Raji (cell line): ENCODE data around the gene FAM8A1.

Source experiments
- POLR2A ChIP-seq: IDR thresholded peaks from 2 replicates; pipeline ENCODE4 v1.6.1; 2011; ENCODE audit warnings: low read depth, low read length, control low read depth; ENCODE audit not compliant: insufficient read depth

The FAM8A1 gene

DNA sequence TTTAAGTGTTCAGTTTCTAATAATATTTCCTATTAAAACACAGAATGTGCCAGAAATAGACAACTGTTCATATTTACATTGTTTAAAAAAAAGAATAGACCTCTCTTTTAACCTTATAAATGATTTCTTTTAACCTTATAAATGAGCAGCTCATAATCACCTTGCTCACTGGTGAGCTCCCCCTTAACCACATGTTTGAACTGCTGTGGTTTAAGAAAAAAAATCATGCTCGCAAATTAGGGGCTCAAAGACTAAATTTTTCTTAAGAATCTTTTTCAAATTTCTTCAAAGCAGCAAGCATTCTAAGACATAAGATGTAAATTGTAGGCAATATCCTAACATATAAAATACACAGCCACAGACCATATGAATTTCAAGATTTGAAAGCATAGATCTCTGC is 32.8 kb downstream of the FAM8A1 start:
- no peak for TF ChIP-seq POLR2A

GRCh38 chr6:17633465-17634188 is 33.5 kb downstream of the FAM8A1 start:
- TF ChIP-seq POLR2A = no peak

DNA sequence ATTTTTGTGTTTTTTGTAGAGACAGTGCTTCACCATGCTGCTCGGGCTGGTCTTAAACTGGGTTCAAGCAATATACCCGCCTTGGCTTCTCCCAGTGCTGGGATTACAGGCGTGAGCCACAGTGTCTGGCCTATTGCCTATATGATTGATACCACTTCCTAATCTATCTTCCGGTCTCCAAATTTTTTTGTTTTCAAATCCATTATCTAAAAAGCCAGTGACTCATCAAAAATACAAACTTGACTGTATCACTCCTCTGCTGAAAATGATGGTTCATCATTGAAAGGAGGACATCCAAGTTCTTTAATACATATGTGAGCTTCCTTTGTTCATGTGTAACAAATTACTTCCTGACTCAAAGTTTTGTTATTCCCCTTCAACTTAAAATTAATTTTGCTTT is 35.5 kb downstream of the FAM8A1 start:
- no peak for TF ChIP-seq POLR2A

DNA sequence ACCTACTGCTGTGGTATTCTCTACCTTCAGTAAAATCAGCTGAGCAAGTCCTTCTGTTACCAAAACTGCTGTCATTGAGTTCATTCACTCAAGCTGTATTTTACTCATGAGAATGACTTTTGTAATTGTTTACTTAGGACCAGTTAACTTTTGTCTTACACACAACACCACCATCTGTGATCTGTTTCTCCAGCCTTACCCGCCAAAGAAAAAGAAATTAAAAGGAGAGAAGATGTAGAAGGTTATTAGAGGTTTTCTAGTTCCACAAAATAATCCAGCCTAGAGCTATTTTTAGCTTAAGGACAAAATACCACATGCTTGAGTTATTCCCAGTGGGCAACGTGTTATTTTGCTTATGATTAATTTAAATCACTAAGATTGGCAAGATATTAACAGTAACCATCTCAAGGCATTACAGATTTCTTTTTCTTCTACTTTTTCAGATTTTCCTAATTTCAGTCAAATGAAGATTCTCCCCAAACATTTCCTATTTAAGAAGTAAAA is 38.2 kb downstream of the FAM8A1 start:
- no peak for TF ChIP-seq POLR2A

GRCh38 chr6:17640477-17640917 is 40.4 kb downstream of the FAM8A1 start:
- no peak for TF ChIP-seq POLR2A

DNA sequence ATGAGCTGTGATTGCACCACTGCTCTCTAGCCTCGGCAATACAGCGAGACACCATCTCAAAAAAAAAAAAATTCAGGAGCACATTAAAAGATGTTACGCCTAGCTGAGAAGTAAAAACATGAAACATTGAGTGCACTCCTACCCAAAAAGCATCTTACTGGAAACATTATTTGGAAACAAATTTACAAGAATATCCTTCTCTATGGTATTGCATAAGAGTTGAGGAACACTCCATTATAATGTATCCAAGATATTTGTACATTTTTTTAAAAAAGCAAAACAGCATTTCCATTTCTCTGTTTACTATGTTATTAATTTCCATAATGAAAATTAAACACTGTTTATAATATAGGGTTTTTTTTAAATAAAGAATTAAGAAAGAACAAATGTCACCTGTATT is 48.6 kb downstream of the FAM8A1 start:
- TF ChIP-seq POLR2A = no peak

DNA sequence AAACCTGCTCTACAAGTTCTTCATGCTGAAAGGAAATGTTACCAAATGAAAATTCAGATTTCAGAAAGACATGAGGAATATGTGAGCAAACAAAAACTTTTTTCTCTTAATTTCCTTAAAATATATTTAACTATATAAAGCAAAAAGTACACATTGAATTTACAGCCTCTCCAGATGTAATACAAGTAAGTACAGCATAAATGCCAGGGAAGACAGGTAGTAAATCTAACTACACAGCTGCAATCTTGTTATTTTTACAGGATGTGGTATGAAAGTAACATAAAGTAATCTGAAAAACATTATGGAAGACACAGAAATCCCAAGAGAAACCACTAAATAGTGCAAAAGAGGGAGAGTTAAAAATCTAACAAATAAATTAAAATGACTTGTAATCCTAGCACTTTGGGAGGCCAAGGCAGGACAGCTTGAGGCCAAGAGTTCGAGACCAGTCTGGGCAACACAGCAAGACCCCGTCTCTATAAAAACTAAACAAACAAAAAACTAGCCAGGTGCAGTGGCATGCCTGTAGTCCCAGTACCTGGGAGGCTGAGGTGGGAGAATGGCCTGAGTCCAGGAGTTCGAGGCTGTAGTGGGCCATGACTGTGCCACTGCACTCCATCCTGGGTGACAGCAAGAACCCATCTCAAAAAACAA is 50.7 kb downstream of the FAM8A1 start:
- no peak for TF ChIP-seq POLR2A

DNA sequence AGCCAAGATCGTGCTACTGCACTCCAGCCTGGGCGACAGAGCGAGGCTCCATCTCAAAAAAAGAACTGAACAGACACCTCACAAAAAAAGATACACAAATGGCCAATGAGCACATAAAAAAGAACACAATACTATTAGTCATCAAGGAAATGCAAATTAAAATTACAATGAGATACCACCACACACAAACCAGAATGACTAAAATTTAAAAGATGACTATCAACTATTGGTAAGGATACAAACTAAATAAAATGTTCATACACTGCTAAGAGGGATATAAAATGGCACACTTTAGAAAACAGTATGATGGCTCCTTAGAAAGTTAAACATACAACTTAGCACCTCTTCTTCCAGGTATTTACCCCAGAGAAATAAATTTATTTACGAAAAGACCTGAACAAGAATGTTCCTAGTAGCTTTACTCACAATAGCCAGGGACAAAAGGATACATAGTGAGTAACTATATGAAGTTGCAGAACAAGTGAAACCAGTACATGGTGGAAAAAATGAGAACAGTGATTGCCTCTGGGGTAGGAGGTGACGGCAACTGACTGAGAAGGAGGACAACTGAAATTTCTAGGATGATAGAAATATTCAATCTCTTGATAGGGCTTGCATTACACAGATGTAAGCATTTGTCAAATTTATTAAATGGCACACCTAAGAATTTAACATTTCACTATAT is 53.2 kb downstream of the FAM8A1 start:
- TF ChIP-seq POLR2A = no peak

DNA sequence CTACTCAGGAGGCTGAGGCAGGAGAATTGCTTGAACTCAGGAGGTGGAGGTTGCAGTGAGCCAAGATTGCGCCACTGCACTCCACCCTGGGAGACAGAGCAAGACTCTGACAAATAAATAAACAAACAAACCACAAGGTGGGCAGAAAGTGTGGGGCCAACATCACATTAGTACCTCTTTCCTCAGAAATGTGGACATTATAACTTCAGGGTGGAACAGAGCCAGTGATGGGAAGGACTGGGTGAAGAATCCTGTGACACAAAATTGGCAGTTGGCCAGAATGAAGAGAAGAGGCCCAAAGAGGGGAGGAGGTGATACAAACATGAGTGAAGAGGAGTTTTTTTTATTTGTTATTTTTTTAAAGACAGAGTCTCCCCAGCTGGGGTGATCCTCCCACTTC is 56.0 kb downstream of the FAM8A1 start:
- no peak for TF ChIP-seq POLR2A

DNA sequence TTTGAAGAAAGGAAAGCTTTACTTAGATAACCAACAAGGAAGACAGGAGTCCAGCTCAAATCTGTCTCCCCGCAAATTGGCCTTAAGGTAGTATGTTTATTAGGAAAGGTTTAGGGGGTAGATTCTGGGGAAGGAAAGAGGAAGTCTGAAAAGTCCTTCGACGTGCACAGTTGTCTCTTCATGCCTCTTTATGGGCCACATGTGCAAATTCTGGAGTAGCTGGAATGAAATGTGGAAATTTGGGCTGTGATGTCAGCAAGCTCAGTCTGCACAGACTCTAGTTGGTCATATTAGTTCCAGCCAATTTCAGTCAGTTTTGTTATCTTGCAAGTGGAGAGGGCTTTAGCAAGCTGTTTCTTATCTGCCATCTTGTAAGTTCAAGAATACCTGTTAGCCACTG is 56.5 kb downstream of the FAM8A1 start:
- no peak for TF ChIP-seq POLR2A
